Heart left ventricle (tissue), 16 donors: ENCODE data around the gene CREBL2. TPM values are rescaled to one million over a fixed set of nuclear protein-coding genes. Genes with fewer than 3 reads are reported as not detected.

Source experiments
- ATAC-seq, 4 donors: fragments of 200-7000 bp; cut with Tn5 transposase; one replicate each; pipeline ENCODE4 v1.9.1; 2020 to 2022; ENCODE audit warnings: moderate library complexity in 4 of 4, mild to moderate bottlenecking in 3 of 4, moderate number of reproducible peaks in 1 of 4
- DNase-seq, 5 donors: peaks; one replicate each; pipeline ENCODE4 v3.0.0-alpha.2; 2020
- H3K27ac ChIP-seq, 12 donors: fragments of 200-600 bp; sonication (generic) in 4 of 12; one replicate each; pipeline versions ENCODE4 v1.5.0 to v1.8.0; 2016 to 2022; ENCODE audit warnings: mild to moderate bottlenecking in 2 of 12
- H3K27me3 ChIP-seq, 9 donors: fragments of 200-600 bp; sonication (generic) in 2 of 9; one replicate each; pipeline versions ENCODE4 v1.5.1 to v1.8.0; 2016 to 2022; ENCODE audit warnings: mild to moderate bottlenecking in 3 of 9
- H3K36me3 ChIP-seq, 9 donors: fragments of 200-600 bp; sonication (generic) in 2 of 9; one replicate each; pipeline versions ENCODE4 v1.5.0 to v1.8.0; 2018 to 2022; ENCODE audit warnings: mild to moderate bottlenecking in 2 of 9
- H3K4me1 ChIP-seq, 12 donors: fragments of 200-600 bp; sonication (generic) in 4 of 12; one replicate each; pipeline versions ENCODE4 v1.5.0 to v1.8.0; 2016 to 2022; ENCODE audit warnings: mild to moderate bottlenecking in 3 of 12
- H3K4me3 ChIP-seq, 12 donors: fragments of 200-600 bp; sonication (generic) in 4 of 12; one replicate each; pipeline versions ENCODE4 v1.5.0 to v1.8.0; 2017 to 2022; ENCODE audit warnings: mild to moderate bottlenecking in 9 of 12, moderate library complexity in 4 of 12
- H3K9me3 ChIP-seq, 12 donors: fragments of 200-600 bp; sonication (generic) in 4 of 12; one replicate each; pipeline versions ENCODE4 v1.5.0 to v1.8.0; 2016 to 2022; ENCODE audit warnings: mild to moderate bottlenecking in 1 of 12
- CTCF ChIP-seq, 12 donors: fragments of 200-600 bp; sonication (generic) in 4 of 12; IDR thresholded peaks; one replicate each; pipeline versions ENCODE4 v1.5.0 to v1.8.0; 2018 to 2022; ENCODE audit warnings: antibody characterized with exemption in 12 of 12, mild to moderate bottlenecking in 5 of 12
- POLR2A ChIP-seq, 2 donors: fragments of 450-650 bp; IDR thresholded peaks; one replicate each; pipeline ENCODE4 v1.6.1; 2017; ENCODE audit warnings: antibody characterized with exemption in 2 of 2, mild to moderate bottlenecking in 2 of 2, moderate library complexity in 2 of 2
- WGBS, 4 donors: extraction: QIAGEN DNeasy Blood & Tissue Kit in 2 of 4; methylation state at CpG; one replicate each; pipeline versions ENCODE4 v1.1.5 to v1.1.7; 2013 to 2018; 5-methylcytosine and 5-hydroxymethylcytosine counted together
- intact Hi-C, 10 donors: fragments of 100-400 bp; cut with DNase I; formaldehyde crosslinking; loops; one replicate each; pipeline versions ENCODE4 v1.11.1 to v1.14.2; 2022
- polyA plus RNA-seq, 2 donors: library from polyadenylated mRNA; stranded (reverse); fragments of 200-250 nt; gene quantifications; one replicate each; pipeline ENCODE4 v1.2.3, GENCODE V29; 2013
- total RNA-seq, 9 donors: library from RNA; depleted of rRNA in 2 of 9; stranded (reverse); fragments of >200 nt in 2 of 9; fragmentation: NEBNext Ultra II Directional in 3 of 9; extraction: Animal tissue kit (Norgen Biotek cat#: 25700) in 3 of 9; gene quantifications; one replicate each; pipeline versions ENCODE4 v1.1.0 to v1.2.4, GENCODE V29; 2016 to 2023
- donor health status: ischemic (EF 13 %, LVEDD 7.1; RV severe dilation, severe dysfunction).
- donor health status: healthy with polysubstance abuse.
- donor health status: DM: no; HTN: yes; CAD: no.
- donor health status: DM: no; HTN: no; CAD: no.
- donor health status: ischemic (EF 25% LVEDD 6.9; RV normal size, moderate dysfunction).
- donor health status: ischemic (EF 25% LVEDD 5.7; RV mildly dilated, moderate dysfunction).
- donor health status: healthy.
- donor health status: DM: yes; HTN: yes; CAD: no.
- donor health status: ischemic (EF 35%, LVEDD 5.7; RV mildly dilated, moderate dysfunction).
- donor health status: nonischemic (EF 11% LVEDD 7.7; RV severe dilation, severe dysfunction).
- donor health status: DM: yes; HTN: yes; CAD: no.
- donor health status: PGD.
- donor health status: ischemic (EF 29% LVEDD 5.4; RV normal size, mild dysfunction).
- donor health status: nonischemic (EF 23%, LVEDD 6.1; RV moderate dilation, normal function).

Gene CREBL2
- total and polyA plus RNA-seq, 11 donors = 8.8 to 30.0 (median 17.8) TPM

DNA sequence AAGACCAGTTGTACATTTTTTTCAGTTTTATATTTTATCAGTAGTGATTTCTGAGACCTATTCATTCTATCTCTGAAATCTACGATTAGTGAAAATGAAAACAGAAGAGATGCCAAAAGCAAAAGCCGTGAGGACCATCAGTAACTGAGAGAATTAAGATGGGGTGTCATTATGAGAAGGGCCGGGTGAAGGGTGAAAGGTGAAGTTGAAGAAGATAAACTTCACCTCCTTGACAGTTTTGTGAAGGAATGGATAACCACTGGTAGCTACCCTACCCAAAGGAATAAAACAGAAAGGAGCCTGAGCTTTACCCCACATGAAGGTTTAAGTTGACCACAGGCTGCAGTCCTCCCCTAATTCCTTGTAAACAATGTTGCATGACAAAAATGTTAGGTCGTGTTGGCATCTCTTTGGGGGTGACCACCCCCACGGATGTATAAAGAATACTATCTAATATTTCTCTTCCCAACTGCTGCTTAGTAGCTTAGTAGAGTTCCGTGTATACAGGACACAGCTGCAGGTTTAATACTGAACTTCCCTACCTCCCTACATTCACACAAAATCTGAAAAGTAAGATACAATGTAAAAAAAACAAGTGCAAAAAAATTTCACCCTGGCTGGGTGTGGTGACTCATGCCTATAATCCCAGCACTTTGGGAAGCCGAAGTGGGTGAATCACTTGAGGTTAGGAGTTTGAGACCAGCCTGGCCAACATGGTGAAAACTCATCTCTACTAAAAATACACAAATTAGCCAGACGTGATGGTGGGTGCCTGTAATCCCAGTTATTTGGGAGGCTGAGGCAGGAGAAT, 60.4 kb downstream of the CREBL2 start:
- H3K4me3 ChIP-seq = no peak overlapping the region
- no peak for TF ChIP-seq CTCF (IDR thresholded peaks at IDR 0.05)
- no peak for TF ChIP-seq POLR2A (IDR thresholded peaks at IDR 0.05)
- intact Hi-C loops = no loop called here
- no peaks in the 10 kb centered on the region for H3K36me3 ChIP-seq
- H3K27me3 ChIP-seq = no peaks in the 10 kb centered on the region
- no peak overlapping the region for H3K27ac ChIP-seq
- no peak for ATAC-seq
- DNase-seq = no peak
- WGBS, 4 donors = 68 to 81% (median 77%) methylated on average over 8 of the region's 8 CpGs
- no peaks in the 10 kb centered on the region for H3K9me3 ChIP-seq
- H3K4me1 ChIP-seq = no peaks in the 10 kb centered on the region

GRCh38 chr12:12673296-12673695, 61.6 kb downstream of the CREBL2 start:
- TF ChIP-seq CTCF (IDR thresholded peaks at IDR 0.05) (no peak), POLR2A (IDR thresholded peaks at IDR 0.05) (no peak)
- Histone ChIP-seq H3K9me3 (no peaks in the 10 kb centered on the region), H3K27ac (no peak overlapping the region), H3K36me3 (no peaks in the 10 kb centered on the region), H3K4me1 (no peaks in the 10 kb centered on the region), H3K4me3 (no peak overlapping the region), H3K27me3 (no peaks in the 10 kb centered on the region)
- ATAC-seq = no peak
- intact Hi-C loops = no loop called here
- DNase-seq = no peak
- WGBS, 4 donors = 85 to 94% (median 91%) methylated on average over 3 of the region's 3 CpGs

GRCh38 chr12:12676605-12677004, 64.9 kb downstream of the CREBL2 start:
- ATAC-seq = no peak
- Histone ChIP-seq H3K4me1 (no peaks in the 10 kb centered on the region), H3K27ac (no peak overlapping the region), H3K9me3 (no peaks in the 10 kb centered on the region), H3K4me3 (no peak overlapping the region), H3K27me3 (no peaks in the 10 kb centered on the region), H3K36me3 (no peaks in the 10 kb centered on the region)
- intact Hi-C loops = no loop called here
- 26 to 46% (median 38%) methylated on average over 3 of the region's 3 CpGs for WGBS, 4 donors
- no peak for DNase-seq
- no peak for TF ChIP-seq POLR2A (IDR thresholded peaks at IDR 0.05)
- no peak for TF ChIP-seq CTCF (IDR thresholded peaks at IDR 0.05)

- Histone ChIP-seq H3K4me3 (no peak overlapping the region), H3K4me1 (peaks cover 0 to 7% (median 0%) of the 10 kb centered on the region in 12 donors), H3K9me3 (no peaks in the 10 kb centered on the region), H3K36me3 (no peaks in the 10 kb centered on the region), H3K27me3 (no peaks in the 10 kb centered on the region), H3K27ac (no peak overlapping the region)
- intact Hi-C loops = no loop called here
- TF ChIP-seq CTCF (IDR thresholded peaks at IDR 0.05) (no peak), POLR2A (IDR thresholded peaks at IDR 0.05) (no peak)
- no peak for DNase-seq
- WGBS, 4 donors = 85 to 92% (median 89%) methylated on average over 5 of the region's 5 CpGs
- ATAC-seq = no peak
Measured at GRCh38 chr12:12681061-12681765, 69.5 kb downstream of the CREBL2 start.
